ENCODE measurements around the gene IL17RD.

The IL17RD gene

DNA sequence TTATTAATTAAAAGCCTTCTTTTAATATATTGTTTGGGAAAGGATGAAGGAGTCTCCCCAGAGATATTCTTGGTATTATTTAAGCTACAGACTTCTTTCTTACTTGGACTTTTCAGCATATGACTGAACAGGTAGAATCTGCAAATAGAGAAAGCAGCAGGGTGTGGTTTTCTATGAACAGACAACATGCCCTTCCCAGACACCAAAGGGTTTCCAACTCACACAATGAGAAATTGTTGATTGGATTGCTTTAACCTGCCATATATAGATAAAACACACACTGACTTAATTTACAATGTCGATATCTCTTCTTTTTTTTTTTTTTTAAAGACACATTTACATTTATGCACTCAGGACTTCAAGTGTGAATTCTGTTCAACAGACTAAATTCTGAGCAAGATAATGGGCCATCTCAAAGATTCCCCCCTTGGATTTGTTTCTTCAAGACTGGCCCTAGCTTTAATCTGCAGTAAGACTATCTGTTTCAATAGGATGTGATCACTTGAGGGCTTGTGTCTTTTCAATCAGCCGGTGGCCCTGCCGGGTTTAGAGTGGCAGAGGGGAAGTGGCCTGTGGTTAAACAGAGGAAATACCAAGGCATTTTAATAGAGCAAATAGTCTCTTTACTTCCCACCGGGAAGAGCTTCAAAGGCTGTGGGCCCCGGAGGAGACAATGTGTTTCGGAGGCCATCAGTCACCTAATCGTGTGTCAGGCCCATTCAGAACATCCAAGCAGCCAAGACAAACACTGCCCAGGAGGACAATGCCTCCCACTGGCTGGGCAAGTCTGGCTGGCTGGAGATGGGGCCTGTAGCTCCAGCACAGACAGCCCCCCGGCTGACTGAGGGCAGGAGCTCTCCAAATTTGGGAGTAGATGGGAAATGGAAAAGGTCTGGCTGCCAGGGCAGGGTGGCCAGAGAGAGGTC, 6.1 kb downstream of the IL17RD start:
- DNase-seq, result no peak

DNA sequence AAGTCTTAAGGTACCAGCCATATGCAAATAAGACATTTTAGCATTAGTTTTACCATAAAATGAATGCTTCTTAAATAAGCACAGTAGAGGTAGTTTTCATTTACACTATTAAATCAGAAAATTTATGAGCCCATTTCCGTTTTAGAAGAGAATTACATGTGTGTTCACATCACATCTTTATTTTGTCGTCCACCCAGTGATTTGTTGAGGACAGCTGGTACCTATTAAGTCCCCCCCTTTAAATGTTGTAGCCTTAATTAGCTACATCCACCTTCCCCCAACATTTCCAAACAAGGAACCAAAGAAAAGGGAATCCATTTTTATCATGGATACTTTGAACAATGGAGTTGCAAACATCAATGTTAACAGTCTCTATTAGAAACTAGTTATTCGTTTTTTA, 6.8 kb downstream of the IL17RD start:
- DNase-seq, result no peak

DNA sequence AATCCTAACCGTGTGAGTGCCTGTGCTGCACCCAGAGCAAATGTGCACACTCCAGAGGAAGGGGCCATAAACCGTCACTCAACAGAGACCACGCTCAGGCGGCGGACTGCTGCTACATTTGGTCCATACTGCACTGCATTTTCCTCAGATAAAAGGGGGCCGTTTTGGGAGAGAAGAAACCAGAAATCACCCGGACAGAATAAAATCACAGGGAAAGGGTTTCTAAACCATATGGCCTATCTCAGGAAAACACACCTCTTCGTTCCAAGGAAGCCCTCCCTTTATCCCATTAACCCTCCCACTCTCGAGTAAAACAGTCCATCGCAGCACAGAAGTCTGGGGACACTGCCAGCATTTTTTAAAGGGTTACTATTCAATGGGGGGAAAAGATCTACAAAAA, 7.6 kb downstream of the IL17RD start:
- no peak for DNase-seq

DNA sequence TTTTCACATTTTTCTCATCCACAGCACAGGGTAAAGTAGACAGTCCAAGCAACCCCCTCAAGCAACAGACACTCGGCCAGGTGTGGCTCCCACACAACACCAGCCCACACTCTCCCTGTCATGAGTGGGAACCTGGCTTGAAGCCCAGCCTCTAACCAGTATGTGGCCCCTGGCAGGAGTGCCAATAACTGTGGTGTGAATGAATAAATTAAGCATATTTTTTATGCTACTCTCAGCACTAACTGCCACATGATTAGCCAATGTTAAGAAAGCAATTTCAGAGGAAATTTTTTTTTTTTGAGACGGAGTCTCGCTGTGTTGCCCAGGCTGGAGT, 9.9 kb downstream of the IL17RD start:
- DNase-seq, result no peak

DNA sequence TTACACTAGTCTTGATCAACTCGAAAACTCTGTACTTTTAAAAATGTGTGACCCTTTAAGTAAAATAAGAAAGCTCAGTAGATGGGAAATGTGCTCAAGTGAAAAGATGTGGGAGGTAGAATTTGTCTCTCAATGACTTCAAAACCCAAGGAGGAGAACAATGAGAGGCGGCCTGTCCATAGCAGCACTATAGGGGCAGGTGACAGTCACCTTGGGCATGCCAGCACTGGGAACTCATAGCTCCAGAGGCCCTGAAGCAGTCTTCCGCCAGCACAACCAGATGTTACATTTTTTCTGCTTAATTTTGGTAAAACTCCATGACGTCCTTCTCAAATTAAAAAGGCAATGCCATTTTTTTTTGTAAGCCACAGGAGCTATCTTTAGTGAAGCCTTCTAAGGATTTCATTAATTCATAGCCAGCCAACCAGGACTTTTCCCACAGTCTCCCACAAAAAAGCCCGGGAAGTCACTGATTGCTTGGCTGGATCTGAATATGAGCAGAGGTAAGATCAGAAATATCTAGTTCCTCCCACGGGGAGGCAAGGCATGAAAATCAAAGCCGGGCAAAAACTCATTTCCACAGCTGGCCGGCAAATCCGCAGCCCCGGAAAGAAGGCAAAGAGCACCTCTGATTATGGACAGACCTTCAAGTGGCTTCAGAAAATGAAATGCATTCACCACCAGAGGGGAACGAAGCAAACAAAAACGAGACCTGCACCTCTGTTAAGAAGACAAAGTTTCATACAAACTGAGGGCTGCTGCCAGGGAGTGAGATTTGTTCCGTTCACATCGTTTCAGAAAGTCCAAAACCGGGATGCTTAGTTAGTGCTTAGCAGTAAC, 10.5 kb downstream of the IL17RD start:
- DNase-seq, result no peak

DNA sequence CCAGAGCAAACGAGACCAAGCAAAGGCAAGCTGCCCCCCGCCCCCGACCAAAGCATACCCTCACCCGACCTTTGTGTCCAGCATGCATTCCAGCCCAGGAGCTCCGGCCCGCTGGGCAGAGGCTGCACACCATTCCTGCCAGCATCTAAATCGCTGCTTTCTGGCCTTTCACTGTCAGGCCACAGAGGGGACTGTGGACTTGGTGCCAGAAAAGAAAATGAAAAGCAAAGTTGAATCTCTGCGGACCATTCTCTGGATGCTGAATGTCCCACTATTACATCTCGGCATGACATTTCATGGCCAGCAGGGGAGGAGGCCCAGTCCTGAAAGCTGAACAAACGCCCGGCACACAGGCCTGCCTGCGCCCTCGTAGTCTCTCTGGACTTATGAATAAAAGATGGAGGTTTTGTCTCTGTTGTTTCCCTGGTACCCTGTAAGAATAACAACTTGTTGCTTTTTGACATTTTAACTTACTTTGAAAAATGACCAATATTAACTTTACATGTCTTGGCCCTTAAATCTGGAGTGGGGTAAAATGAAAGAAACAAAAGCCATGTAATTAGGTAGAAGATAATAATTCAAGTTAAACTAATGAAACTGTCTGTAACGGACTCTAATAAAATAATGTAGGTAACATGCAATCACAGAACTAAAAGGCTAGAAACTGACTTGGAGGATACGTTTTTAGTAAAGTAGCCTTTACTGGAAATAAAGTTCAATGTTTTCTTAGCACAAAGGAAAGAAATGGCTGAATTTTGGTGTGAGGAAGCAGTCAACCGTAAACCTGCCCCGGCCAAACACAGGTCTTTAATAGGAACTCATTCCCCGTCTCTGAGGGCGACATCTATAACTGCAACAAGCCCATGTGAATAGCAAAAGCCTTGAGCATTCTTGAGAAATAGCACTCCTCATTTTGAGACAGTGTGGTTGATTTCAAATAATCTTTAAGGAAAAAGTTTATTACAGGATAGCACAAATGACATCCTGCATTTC, 12.7 kb downstream of the IL17RD start:
- DNase-seq, result no peak

DNA sequence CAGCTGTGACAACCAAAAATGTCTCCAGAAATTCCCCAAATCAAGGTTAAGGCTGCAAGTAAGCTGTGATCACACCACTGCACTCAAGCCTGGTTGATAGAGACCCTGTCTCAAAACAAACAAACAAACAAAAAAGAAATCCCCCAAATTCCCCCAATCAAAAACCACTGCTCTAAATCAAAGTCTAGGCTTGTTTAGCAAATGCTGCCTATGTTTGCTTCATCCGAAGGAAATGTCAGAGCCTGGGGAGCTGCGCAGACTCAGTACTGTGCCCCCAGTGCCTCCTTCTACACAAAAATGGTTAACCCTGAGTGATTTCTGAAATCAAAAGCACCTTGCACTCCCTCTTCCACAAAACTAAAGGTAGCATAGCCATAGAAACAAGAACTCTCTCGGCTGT, 13.4 kb downstream of the IL17RD start:
- DNase-seq, result no peak

DNA sequence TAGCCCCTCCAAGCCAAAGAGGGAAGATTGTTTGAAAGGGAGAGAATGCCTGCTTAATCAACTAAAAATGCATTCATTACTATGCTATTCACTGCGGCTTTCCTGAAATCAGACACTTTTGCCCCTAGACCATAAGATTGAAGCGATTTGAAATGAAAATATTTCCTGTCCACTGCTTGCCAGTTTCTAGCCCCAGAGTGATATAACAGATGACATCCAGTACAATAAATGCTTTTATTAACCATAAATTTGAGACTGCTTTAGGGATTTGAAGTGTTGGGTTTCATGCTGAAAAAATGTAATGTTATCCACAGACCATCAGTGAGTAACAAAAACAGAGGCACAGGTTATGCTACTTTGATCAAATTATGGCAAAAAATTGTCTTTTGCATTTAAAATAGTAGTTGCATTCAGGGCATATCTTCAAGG, 14.1 kb downstream of the IL17RD start:
- DNase-seq, result no peak

DNA sequence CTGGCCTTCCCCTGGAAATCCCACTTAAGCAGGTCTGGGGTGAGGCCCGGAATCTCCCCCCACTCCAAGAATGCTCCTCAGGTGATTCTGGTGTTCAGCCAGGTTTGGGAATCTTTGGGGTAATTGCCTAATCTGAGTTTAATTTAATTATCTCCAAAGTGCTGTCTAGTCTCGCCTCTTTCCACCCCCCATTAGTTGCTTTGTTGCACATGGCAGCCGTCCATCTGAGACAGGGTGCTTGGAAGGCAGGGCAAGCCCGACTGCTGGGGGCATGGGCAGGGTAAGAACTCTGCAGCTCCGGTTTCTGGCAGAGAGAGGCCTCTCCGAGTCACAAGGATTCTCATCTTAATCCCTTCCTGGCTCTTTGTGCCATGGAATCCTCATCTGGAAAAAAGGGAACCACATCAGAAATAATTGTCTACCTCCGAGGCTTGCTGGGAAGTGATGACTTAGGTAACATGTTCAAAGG, 15.0 kb downstream of the IL17RD start:
- DNase-seq, result no peak

DNA sequence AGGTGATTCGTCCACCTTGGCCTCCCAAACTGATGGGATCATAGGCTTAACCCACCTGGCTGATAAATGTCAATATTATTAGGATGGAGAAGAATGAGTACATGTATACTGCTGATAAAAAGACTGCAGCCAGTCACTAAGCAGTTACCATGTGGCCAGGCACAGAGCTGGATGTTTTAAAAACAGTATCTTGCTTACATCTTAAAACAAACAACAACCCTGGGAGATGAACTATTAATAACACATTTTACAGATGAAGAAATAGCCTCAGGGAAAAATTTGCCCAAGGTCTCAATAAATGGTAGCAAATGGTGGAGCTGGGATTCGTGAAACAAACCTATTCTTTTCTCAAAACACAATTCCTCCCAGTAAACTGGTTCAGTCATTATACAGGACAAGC, 18.1 kb downstream of the IL17RD start:
- no peak for DNase-seq

DNA sequence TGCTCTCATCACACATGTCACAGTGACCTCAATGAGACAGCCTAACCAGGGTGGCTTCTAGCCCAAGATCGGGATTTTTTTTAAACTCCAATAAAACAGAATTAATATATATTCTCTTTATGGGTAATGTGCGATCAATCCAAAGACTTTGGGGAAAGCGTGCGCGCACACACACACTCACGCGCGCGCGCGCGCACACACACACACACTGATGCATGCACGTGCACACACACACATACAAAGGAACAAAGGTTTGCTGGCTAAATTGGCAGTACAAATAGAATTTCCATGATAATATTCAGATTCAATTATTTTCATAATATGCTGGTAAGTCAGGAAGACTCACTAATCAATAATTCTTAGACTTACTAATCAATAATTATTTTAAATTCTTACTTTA, 19.3 kb downstream of the IL17RD start:
- no peak for DNase-seq

DNA sequence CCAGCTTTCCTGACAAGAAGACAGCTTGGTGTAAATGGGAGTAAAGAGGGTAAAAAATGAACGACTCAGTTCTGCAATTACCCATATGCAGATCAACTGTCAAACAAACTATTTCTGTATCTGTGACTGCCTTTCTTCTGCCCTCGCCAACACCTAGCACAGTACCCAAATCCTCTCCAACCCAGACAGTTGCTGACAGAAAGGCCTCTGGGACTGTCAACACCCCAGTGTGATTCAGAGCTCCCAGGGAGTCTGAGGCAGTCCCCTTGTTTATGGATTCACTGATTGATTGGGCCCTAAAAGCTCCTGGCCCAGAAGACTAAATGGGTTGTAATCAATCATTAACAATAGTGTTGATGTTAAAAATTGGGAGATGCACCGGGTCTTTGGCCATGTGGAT, 20.2 kb downstream of the IL17RD start:
- no peak for DNase-seq

DNA sequence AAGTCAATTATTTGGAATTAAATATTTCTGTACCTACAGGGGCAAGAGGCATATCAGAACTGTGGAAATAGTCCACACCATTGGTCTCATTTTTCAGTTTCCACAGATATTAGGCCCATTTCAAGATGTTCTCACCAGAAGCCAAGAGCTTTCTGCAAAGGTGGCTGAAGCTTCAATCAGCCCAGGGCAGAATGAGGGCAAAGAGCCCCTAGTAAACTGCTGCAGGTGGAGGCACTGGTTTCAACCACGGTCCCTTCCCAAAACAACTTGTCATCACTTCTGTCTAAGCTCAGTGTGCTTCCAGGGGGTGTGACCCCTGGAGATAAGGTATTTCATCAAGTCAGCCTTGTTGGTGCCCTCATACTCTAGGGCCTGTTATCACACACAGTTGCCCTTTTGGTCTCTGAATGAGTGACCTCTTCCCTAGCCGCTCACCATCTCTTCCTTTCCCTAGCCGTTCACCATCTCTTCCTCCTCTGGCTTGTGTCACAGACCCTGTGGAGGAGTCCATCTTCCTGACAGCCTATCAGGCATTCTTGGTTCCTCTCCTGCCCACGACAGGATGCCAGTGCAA, 21.2 kb downstream of the IL17RD start:
- DNase-seq, result no peak

DNA sequence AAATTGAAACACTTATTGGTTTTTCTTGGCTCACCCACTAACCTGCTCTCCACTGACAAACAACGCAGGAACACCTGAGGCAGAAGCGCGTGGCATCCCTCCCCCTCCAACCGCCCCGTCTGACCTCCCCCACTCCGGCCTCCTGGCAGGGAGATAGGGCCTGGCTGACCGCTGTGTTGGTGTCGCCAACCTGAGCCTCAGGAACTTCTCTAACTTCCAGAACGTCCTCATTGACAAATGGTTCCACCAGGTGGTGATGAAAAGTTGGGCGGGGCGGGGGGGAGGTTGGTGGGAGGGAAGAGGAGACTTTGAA, 22.8 kb downstream of the IL17RD start:
- no peak for DNase-seq

DNA sequence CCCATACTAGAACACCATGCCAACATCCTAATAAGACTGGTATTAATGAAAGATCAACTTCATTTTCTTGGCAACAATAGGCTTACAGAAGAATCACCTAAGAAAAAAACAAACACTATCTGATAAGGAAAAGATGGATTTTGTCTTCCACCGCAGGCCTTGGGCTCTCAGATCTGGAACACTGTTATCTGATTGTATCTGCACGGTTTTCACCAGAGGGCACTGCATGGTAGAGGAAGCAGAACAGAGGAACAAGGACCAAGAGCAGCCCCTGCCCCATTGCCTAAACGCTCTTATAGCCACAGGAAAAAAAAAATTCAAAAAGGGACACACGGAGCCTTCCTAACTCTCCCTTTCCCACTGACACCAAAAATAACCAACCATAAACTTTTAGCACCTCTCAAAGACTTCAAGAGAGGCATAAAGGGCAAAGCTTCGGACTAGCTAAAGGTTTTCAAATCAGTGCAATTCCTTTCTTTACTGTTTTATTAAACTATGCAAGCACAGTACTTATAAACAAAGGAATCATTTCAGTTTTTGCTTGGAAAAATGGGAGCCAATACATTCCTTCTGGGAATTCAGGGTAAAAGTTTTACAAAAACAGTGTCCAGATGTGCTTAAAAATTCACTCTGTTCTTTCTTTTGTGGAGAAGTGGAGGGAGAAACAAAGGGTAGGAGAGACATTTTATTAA, 23.3 kb downstream of the IL17RD start:
- no peak for DNase-seq

DNA sequence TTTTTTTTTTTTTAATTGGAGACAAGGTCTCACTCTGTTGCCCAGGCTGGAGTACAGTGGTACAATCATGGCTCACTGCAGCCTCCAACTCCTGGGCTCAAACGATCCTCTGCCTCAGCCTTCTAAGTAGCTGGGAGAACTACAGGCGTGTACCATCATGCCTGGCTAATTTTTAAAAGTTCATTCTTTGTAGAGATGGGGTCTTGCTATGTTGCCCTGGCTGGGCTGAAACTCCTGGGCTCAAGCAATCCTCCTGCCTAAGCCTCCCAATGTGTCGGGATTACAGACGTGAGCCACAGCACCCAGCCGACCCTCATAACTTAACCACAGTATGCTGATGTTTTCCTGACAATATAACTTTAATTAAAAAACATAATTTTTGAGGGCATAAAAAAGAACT, 24.3 kb downstream of the IL17RD start:
- DNase-seq, result no peak

DNA sequence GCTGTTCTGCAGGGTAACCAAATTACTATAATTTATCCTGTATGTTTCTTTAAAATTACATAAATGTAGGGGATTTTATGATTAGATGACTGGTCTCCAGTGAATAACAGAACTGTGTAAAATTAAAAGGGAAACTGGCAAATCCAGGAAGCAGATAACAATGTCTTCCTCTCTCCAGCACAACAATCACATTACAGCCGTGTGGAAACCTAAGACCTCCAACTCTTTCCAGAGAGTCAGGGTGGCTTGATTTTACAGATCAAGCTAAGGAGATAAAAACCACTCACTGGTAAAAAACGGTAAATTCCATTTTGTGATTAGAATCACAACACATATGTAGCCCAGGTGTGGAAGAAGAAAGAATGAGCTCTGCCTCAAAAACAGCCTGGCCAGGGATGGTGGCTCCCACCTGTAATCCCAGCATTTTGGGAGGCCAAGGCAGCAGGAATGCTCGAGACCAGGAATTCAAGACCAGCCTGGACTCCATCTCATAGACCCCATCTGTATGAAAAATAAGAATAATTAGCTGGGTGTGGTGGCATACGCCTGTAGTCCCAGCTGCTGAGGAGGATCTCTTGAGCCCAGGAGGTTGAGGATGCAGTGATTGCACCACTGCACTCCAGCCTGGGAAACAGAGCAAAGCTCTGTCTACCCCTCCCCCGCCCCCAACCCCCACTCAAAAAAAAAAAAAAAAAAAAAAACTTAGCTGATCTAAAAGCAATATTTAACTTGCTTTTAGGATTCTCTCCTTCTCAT, 29.0 kb downstream of the IL17RD start:
- no peak for DNase-seq

DNA sequence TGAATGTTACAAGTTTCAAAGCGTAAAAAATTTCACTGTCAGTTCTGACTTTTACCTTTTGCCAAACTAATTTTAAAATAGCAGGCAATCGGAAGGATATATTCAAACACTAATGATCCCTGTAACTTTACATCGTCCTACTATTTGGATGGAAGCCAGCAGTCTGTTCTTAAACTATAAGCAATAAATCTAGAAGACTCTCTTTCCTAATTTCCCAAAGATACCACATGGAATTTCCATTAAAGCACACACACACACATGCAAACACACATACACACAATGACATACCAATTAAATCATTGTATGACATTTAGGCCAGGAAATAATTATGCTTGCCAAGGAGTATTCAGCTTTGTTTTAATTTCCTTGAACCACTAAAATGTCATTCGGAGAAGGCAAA, 32.0 kb downstream of the IL17RD start:
- DNase-seq, result no peak

DNA sequence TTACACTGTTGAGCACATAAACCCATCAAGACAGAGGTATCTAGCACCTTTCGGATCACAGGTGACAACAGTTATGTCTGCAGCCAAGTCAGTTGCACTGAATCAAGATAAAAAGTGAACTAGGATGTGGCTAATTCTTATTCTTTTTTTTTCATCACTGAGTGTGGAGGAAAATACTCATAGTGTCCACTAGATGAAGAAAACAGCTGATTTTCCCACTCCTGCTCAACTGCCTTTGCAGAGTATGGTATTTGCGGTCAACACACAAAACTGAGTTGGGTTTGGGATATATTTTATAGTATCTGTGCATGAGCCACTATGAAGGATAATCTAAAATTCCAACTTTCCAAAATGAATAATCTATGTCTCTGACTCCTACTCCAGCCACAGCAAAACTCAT, 32.5 kb downstream of the IL17RD start:
- no peak for DNase-seq

DNA sequence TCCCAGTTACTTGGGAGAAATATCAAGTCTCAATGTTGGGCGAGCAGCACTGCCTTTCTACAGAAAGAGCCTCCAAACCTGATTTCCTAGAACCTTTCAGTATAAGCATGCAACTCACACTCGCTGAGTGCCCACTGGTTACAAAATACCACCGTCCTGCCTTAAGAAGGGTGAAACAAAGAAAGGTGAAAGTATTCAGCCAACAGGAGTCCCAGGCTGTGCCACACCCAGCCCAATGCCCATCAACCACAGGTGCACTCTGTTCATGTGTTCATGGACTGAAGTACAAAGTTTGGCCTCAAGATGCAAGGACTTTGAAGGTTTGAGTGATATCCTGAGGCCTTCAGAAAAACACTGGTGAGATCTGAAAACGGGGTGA, 34.0 kb downstream of the IL17RD start:
- no peak for DNase-seq

DNA sequence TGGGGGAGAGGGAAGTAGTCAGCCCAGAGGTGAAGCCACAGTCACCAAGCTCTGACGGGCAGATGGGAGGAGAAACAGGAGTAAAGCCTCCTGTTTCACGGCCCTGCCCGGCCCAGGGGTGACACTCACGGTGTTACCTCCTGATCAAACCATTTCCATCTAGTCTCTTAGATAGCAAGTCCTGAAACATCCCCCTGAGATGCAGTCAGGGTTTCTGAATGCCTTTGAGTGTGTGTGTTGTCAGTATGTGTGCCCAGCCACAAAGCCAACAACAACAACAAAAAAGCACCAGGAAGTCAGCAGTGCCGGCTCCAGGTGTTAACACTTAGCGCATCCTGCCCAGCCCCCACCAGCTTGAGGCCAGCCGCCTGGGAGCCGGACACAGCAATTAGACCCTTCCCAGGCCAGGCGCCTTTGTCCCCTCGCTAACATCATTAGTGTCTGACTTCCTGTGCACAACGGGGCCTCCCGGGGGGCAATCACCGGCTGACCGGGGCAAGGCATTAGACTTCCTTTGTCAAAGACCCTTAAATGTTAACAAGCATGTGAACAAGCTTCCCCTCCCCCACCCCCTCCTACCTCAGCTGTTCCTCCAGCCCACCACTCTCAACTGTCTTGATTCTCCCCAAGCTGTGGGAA, 34.5 kb downstream of the IL17RD start:
- peak; percentile 52 for DNase-seq

All from NCI-H748 treated with DMSO at 0.1 percent for 48 hours (cell line).